K562 (cell line): ENCODE data around the gene CEP68. TPM values are rescaled to one million over a fixed set of nuclear protein-coding genes. Genes with fewer than 3 reads are reported as not detected.
A peak's percentile ranks its signal among the peaks of the same experiment; 100 is the strongest.

Experiments used
- AFF4 ChIP-seq: sonication (generic); formaldehyde crosslinking; IDR thresholded peaks from 2 replicates; pipeline ENCODE4 v1.8.0; 2023; ENCODE audit warnings: mild to moderate bottlenecking, missing genetic modification reagents
- ATF1 ChIP-seq, 2 experiments: fragments of 450-650 bp in 1 of 2; IDR thresholded peaks; 2 replicates each; pipeline ENCODE4 v1.6.1; 2016; ENCODE audit warnings: missing compliant biosample characterization in 1 of 2, missing genetic modification characterization in 1 of 2
- ATF7 ChIP-seq: fragments of 450-650 bp; IDR thresholded peaks from 2 replicates; pipeline ENCODE4 v1.7.1; 2014; ENCODE audit warnings: mild to moderate bottlenecking, moderate library complexity
- BRD4 ChIP-seq: fragments of 200-600 bp; sonication (generic); IDR thresholded peaks from 2 replicates; pipeline ENCODE4 v1.6.1; 2017; ENCODE audit warnings: inconsistent platforms
- EGR1 ChIP-seq: fragments of 450-650 bp; conservative IDR thresholded peaks from 2 replicates; pipeline ENCODE4 v1.6.1; 2017; ENCODE audit warnings: mild to moderate bottlenecking
- GMEB1 ChIP-seq: fragments of 250-450 bp; sonication (Bioruptor Pico); IDR thresholded peaks from 2 replicates; pipeline ENCODE4 v1.4.0; 2020; ENCODE audit warnings: mild to moderate bottlenecking
- MCM3 ChIP-seq: fragments of 450-650 bp; IDR thresholded peaks from 2 replicates; pipeline ENCODE4 v1.6.1; 2016
- PRDM10 ChIP-seq: fragments of 450-650 bp; IDR thresholded peaks from 2 replicates; pipeline ENCODE4 v1.6.1; 2018; ENCODE audit not compliant: partially characterized antibody
- RBM14 ChIP-seq: fragments of 200-400 bp; formaldehyde crosslinking; IDR thresholded peaks from 2 replicates; pipeline ENCODE4 v1.6.1; 2018; ENCODE audit warnings: low read depth, mild to moderate bottlenecking, low read length, moderate library complexity, borderline replicate concordance; ENCODE audit not compliant: insufficient read depth
- SMAD1 ChIP-seq: fragments of 150-350 bp; IDR thresholded peaks from 2 replicates; pipeline ENCODE4 v1.6.1; 2014; ENCODE audit warnings: low read length, low read depth; ENCODE audit not compliant: partially characterized antibody
- TCF3 ChIP-seq: sonication (generic); formaldehyde crosslinking; IDR thresholded peaks from 2 replicates; pipeline ENCODE4 v1.4.0; 2020; ENCODE audit warnings: mild to moderate bottlenecking, missing genetic modification reagents
- polyA plus RNA-seq, 8 experiments: library from polyadenylated mRNA; depleted of rRNA in 4 of 8; stranded (reverse) in 5 of 8; unstranded in 3 of 8; fragments of >200 nt; fragmentation: Nextera tagmentation in 2 of 8; fragmentation: Illumina TruSeq in 1 of 8; extraction: Ambion mirVana in 2 of 8; extraction: Trizol in 1 of 8; gene quantifications; 2 replicates each; pipeline versions ENCODE4 v1.2.1 to v1.2.3, GENCODE V29; 2011 to 2014; ENCODE audit warnings: inconsistent platforms in 1 of 8, missing spikeins in 1 of 8
- total RNA-seq, 7 experiments: library from RNA; depleted of rRNA in 6 of 7; stranded (reverse); fragments of >200 nt in 6 of 7; fragmentation: Illumina TruSeq in 2 of 7; extraction: Trizol in 2 of 7; gene quantifications; 2 replicates each; pipeline versions ENCODE4 v1.2.1 to v1.2.3, GENCODE V29; 2011 to 2021; ENCODE audit warnings: low replicate concordance in 1 of 7
- TF ChIP-seq, protein P1 (sequence below): sonication (generic); formaldehyde crosslinking; IDR thresholded peaks from 2 replicates; pipeline ENCODE4 v1.8.0; 2022; ENCODE audit warnings: missing genetic modification reagents, mild to moderate bottlenecking, moderate library complexity, borderline replicate concordance
- TF ChIP-seq, protein P2 (sequence below): fragments of 450-650 bp; IDR thresholded peaks from 2 replicates; pipeline ENCODE4 v1.7.1; 2018; ENCODE audit warnings: mild to moderate bottlenecking, low read depth; ENCODE audit not compliant: partially characterized antibody

Gene CEP68
- total and polyA plus RNA-seq, 9 of the 15 experiments (the other 6 are each of a cell fraction or from before 2014, with no cell fraction given), result 1.4 to 8.5 (median 5.2) TPM

DNA sequence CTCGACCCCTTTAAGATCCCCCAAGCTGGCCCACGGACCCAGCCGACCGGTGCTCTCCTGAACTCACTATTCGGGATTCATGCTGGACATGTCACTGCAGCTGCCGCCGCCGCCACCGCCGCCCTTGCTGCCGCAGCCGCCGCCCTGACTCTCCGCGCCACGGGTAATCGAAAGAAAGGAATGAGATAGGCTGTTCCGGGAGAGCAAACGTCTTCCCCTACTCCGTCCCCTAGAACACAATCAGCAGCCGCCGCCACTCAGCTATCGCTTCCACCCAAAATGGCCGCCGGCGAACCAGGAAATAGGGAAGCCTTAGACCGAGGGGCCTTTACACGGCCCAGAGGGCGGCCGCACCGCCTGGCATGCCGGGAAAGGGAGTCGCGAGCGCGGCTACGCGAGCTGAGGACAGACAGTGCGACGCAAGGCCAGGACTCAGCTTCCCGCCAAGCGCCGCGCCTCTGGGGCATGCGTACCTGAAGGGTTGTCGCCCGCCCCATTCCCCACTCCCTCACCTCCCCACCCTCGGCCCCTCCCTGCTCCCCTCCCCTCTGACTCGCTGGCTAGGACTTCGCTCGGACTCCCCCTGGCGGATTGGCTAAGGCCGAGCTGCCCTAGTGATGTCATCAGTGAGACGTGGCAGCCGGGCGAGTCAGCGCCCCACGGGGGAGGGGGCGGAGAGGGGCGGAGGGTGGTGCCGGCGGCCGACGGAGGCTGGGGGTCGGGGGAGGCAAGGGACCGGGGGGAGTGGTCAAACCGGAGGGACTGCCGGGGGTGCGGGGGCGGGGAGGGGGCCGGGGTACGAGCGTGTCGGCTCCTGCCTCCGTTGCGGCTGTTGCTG is 73.8 kb downstream of the CEP68 start, which contains the start of gene RAB1A (continued):
- peak; percentile 48 for TF ChIP-seq PRDM10
- peak; percentile 79 for TF ChIP-seq BRD4
- TF ChIP-seq ATF7, result peak; percentile 89
- TF ChIP-seq TCF3 (CRISPR knock-in tag), result no peak
- TF ChIP-seq RBM14, result no peak
- TF ChIP-seq MCM3, result no peak
- peak; percentile 77 for TF ChIP-seq EGR1
- peak; percentile 71 for TF ChIP-seq GMEB1
- TF ChIP-seq SMAD1, result peak; percentile 37
- peak; percentile 63 for TF ChIP-seq ATF1 (CRISPR knock-in tag; IDR thresholded peaks at IDR 0.05)
- TF ChIP-seq ATF1 (tag; IDR thresholded peaks at IDR 0.05), result peak; percentile 91
- TF ChIP-seq, protein P1, sequence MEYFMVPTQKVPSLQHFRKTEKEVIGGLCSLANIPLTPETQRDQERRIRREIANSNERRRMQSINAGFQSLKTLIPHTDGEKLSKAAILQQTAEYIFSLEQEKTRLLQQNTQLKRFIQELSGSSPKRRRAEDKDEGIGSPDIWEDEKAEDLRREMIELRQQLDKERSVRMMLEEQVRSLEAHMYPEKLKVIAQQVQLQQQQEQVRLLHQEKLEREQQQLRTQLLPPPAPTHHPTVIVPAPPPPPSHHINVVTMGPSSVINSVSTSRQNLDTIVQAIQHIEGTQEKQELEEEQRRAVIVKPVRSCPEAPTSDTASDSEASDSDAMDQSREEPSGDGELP (CRISPR knock-in tag), result peak; percentile 80
- TF ChIP-seq AFF4 (CRISPR knock-in tag), result 0 out of 2 replicates have a peak, but pooled peaks have one; percentile 31
- TF ChIP-seq, protein P2, sequence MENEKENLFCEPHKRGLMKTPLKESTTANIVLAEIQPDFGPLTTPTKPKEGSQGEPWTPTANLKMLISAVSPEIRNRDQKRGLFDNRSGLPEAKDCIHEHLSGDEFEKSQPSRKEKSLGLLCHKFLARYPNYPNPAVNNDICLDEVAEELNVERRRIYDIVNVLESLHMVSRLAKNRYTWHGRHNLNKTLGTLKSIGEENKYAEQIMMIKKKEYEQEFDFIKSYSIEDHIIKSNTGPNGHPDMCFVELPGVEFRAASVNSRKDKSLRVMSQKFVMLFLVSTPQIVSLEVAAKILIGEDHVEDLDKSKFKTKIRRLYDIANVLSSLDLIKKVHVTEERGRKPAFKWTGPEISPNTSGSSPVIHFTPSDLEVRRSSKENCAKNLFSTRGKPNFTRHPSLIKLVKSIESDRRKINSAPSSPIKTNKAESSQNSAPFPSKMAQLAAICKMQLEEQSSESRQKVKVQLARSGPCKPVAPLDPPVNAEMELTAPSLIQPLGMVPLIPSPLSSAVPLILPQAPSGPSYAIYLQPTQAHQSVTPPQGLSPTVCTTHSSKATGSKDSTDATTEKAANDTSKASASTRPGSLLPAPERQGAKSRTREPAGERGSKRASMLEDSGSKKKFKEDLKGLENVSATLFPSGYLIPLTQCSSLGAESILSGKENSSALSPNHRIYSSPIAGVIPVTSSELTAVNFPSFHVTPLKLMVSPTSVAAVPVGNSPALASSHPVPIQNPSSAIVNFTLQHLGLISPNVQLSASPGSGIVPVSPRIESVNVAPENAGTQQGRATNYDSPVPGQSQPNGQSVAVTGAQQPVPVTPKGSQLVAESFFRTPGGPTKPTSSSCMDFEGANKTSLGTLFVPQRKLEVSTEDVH, result peak; percentile 68
